Measurements from ENCODE around the gene YEATS4.

GRCh38 chr12:69405566-69405865, 46.0 kb downstream of the YEATS4 start:
- no peak for TF ChIP-seq POLR2A (IDR thresholded peaks at IDR 0.05)
- TF ChIP-seq, protein P1, sequence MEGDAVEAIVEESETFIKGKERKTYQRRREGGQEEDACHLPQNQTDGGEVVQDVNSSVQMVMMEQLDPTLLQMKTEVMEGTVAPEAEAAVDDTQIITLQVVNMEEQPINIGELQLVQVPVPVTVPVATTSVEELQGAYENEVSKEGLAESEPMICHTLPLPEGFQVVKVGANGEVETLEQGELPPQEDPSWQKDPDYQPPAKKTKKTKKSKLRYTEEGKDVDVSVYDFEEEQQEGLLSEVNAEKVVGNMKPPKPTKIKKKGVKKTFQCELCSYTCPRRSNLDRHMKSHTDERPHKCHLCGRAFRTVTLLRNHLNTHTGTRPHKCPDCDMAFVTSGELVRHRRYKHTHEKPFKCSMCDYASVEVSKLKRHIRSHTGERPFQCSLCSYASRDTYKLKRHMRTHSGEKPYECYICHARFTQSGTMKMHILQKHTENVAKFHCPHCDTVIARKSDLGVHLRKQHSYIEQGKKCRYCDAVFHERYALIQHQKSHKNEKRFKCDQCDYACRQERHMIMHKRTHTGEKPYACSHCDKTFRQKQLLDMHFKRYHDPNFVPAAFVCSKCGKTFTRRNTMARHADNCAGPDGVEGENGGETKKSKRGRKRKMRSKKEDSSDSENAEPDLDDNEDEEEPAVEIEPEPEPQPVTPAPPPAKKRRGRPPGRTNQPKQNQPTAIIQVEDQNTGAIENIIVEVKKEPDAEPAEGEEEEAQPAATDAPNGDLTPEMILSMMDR (IDR thresholded peaks at IDR 0.05), result no peak
